SK-N-SH (cell line): ENCODE measurements around the gene CDH23. TPM values are rescaled to one million over a fixed set of nuclear protein-coding genes. Genes with fewer than 3 reads are reported as not detected.

Experiments
- CTCF ChIA-PET: fragments of 300-600, 350-600 bp; formaldehyde crosslinking; extraction: SDS; loops from one replicate; lab custom pipeline; 2021; lab: Yijun Ruan, JAX
- POLR2A ChIA-PET: fragments of 350-600 bp; sonication (Branson Sonifier 250); formaldehyde crosslinking; extraction: SDS; loops from one replicate; lab custom pipeline; 2020; ENCODE audit warnings: antibody characterized with exemption, inconsistent platforms; lab: Yijun Ruan, JAX
- DNase-seq: peaks from one replicate; pipeline ENCODE4 v3.0.0; 2012
- H2AFZ ChIP-seq: fragments of 200-600 bp; sonication (generic); 2 replicates; pipeline ENCODE4 v1.8.1; 2016; ENCODE audit warnings: antibody characterized with exemption, mild to moderate bottlenecking, low read depth
- H3F3A ChIP-seq: fragments of 200-600 bp; sonication (generic); replicated peaks from 2 replicates; pipeline ENCODE3; 2016; ENCODE audit warnings: antibody characterized with exemption, mild to moderate bottlenecking; ENCODE audit not compliant: insufficient read depth
- H3K27ac ChIP-seq, 2 experiments: fragments of 200-500 bp in 1 of 2; fragments of 200-600 bp in 1 of 2; sonication (Bioruptor generic) in 1 of 2; sonication (generic), shearing (Covaris generic) in 1 of 2; 2 replicates each; pipeline versions ENCODE4 v1.5.1 to v1.6.1; 2014 to 2016; ENCODE audit warnings: low read depth in 2 of 2, inconsistent platforms in 1 of 2, low read length in 1 of 2, mild to moderate bottlenecking in 1 of 2, mixed read lengths in 1 of 2
- H3K27me3 ChIP-seq: fragments of 200-600 bp; sonication (generic), shearing (Covaris generic); 2 replicates; pipeline ENCODE4 v1.6.1; 2016; ENCODE audit warnings: mixed run types; ENCODE audit not compliant: insufficient read depth
- H3K36me3 ChIP-seq, 2 experiments: fragments of 200-500 bp in 1 of 2; fragments of 200-600 bp in 1 of 2; sonication (Bioruptor generic) in 1 of 2; sonication (generic) in 1 of 2; replicated peaks in 1 of 2; 2 replicates each; pipeline versions ENCODE3 to v1.5.1; 2014 to 2016; ENCODE audit warnings: low read length in 1 of 2, mild to moderate bottlenecking in 1 of 2; ENCODE audit not compliant: insufficient read depth in 2 of 2, control insufficient read depth in 1 of 2
- H3K4me1 ChIP-seq, 2 experiments: fragments of 200-500 bp in 1 of 2; fragments of 200-600 bp in 1 of 2; sonication (Bioruptor generic) in 1 of 2; sonication (generic), shearing (Covaris generic) in 1 of 2; 2 replicates each; pipeline versions ENCODE4 v1.5.1 to v1.6.1; 2014 to 2016; ENCODE audit warnings: low read depth in 1 of 2, low read length in 1 of 2, mixed run types in 1 of 2; ENCODE audit not compliant: insufficient read depth in 2 of 2, control insufficient read depth in 1 of 2
- H3K4me2 ChIP-seq: fragments of 200-600 bp; sonication (generic), shearing (Covaris generic); 2 replicates; pipeline ENCODE4 v1.6.1; 2017; ENCODE audit warnings: mixed run types
- H3K4me3 ChIP-seq, 2 experiments: fragments of 200-500 bp in 1 of 2; fragments of 200-600 bp in 1 of 2; sonication (Bioruptor generic) in 1 of 2; sonication (generic), shearing (Covaris generic) in 1 of 2; 2 replicates each; pipeline versions ENCODE4 v1.5.1 to v1.8.1; 2014 to 2016; ENCODE audit warnings: low read depth in 2 of 2, inconsistent platforms in 1 of 2, low read length in 1 of 2, mild to moderate bottlenecking in 1 of 2, mixed read lengths in 1 of 2, moderate library complexity in 1 of 2
- H3K79me2 ChIP-seq: fragments of 200-600 bp; sonication (generic); 2 replicates; pipeline ENCODE4 v1.8.1; 2017; ENCODE audit warnings: mild to moderate bottlenecking; ENCODE audit not compliant: insufficient read depth
- H3K9ac ChIP-seq: fragments of 200-600 bp; sonication (generic); 2 replicates; pipeline ENCODE4 v1.6.1; 2017; ENCODE audit warnings: mixed run types
- H3K9me2 ChIP-seq: fragments of 200-600 bp; sonication (generic); 2 replicates; pipeline ENCODE4 v1.6.1; 2017; ENCODE audit warnings: mixed run types
- H3K9me3 ChIP-seq: fragments of 200-600 bp; sonication (generic); 2 replicates; pipeline ENCODE4 v1.6.1; 2017; ENCODE audit warnings: mixed run types, mild to moderate bottlenecking, moderate library complexity
- H4K20me1 ChIP-seq: fragments of 200-600 bp; sonication (generic); 2 replicates; pipeline ENCODE4 v1.6.1; 2017; ENCODE audit warnings: mild to moderate bottlenecking, mixed run types; ENCODE audit not compliant: insufficient read depth
- JUND ChIP-seq: IDR thresholded peaks from 2 replicates; pipeline ENCODE4 v1.4.0; 2012
- NRF1 ChIP-seq: IDR thresholded peaks from 2 replicates; pipeline ENCODE4 v1.6.1; 2012; ENCODE audit warnings: low read depth, mild to moderate bottlenecking, low read length
- POLR2AphosphoS5 ChIP-seq: IDR thresholded peaks from 2 replicates; pipeline ENCODE4 v1.6.1; 2012; ENCODE audit warnings: low read depth, low read length
- RCOR1 ChIP-seq: fragments of 150-350 bp; IDR thresholded peaks from 2 replicates; pipeline ENCODE4 v1.6.1; 2017; ENCODE audit warnings: antibody characterized with exemption, low read length
- RXRA ChIP-seq: IDR thresholded peaks from 2 replicates; pipeline ENCODE4 v1.4.0; 2012; ENCODE audit warnings: low read depth, mild to moderate bottlenecking, borderline replicate concordance
- SIN3A ChIP-seq: IDR thresholded peaks from 2 replicates; pipeline ENCODE4 v1.6.1; 2012; ENCODE audit warnings: low read depth, mild to moderate bottlenecking, low read length, moderate library complexity, borderline replicate concordance
- SMC3 ChIP-seq: IDR thresholded peaks from 2 replicates; pipeline ENCODE4 v1.6.1; 2012; ENCODE audit warnings: low read depth, low read length, improper control_type of control experiment
- TCF12 ChIP-seq: IDR thresholded peaks from 2 replicates; pipeline ENCODE4 v1.4.0; 2012
- TEAD4 ChIP-seq: IDR thresholded peaks from 2 replicates; pipeline ENCODE4 v1.4.0; 2012; ENCODE audit warnings: mild to moderate bottlenecking, borderline replicate concordance; ENCODE audit not compliant: insufficient read depth
- YY1 ChIP-seq: IDR thresholded peaks from 2 replicates; pipeline ENCODE4 v1.4.0; 2012; ENCODE audit warnings: low read depth, mild to moderate bottlenecking
- WGBS: methylation state at CpG from one replicate; pipeline ENCODE4 v1.1.6; 2017; ENCODE audit warnings: low lambda C conversion rate; 5-methylcytosine and 5-hydroxymethylcytosine counted together
- polyA plus RNA-seq, 3 experiments: library from polyadenylated mRNA; depleted of rRNA; stranded (reverse); fragments of >200 nt; gene quantifications; 2 replicates each; pipeline ENCODE4 v1.2.3, GENCODE V29; 2012
- TF ChIP-seq, protein P1 (sequence below): fragments of 150-350 bp; IDR thresholded peaks from 2 replicates; pipeline ENCODE4 v1.6.1; 2016; ENCODE audit warnings: mild to moderate bottlenecking, low read depth, low read length
- TF ChIP-seq, protein P2 (sequence below): IDR thresholded peaks from 2 replicates; pipeline ENCODE4; 2012
- TF ChIP-seq, protein P3 (sequence below): IDR thresholded peaks from 2 replicates; pipeline ENCODE4 v1.4.0; 2012; ENCODE audit warnings: low read depth, borderline replicate concordance
- TF ChIP-seq, protein P4 (sequence below): IDR thresholded peaks from 2 replicates; pipeline ENCODE4 v1.4.0; 2012; ENCODE audit warnings: low read depth

Gene CDH23
- polyA plus RNA-seq, 1 of the 3 experiments (the other 2 are of a cell fraction) = 0.03 TPM

DNA sequence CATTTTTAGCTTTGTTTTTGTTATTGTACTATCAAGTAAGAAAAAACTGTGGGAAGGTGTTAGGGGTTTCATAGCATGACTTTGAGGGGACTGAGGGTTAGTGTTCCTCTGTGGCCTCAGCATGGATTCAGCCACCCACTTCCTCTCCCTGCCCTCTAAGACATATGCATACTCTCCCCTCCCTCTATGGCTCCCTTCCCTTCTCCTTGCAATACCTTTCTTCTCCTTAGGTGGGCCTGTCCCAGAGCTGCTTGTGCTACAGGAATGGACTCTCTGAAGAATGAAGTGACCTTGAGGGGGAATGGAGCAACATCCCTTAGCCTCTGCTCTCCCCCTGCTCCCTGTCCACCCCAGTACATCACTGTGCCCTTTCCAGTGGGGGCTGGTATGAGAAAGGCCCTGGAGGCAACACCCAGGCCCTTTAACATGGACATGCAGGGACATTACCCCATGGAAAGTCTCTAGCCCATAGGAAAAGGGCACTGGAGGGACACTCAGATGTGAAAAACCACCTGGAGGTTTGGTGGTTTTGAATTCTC, 22.4 kb downstream of the CDH23 start:
- H4K20me1 ChIP-seq = no peaks in the 10 kb centered on the region
- H3K9me2 ChIP-seq = no peaks in the 10 kb centered on the region
- no peaks in the 10 kb centered on the region for H3K9me3 ChIP-seq
- H3F3A ChIP-seq = no peaks in the 10 kb centered on the region
- H3K27me3 ChIP-seq = no peaks in the 10 kb centered on the region
- no peak for DNase-seq
- H2AFZ ChIP-seq = no peak overlapping the region
- no peaks in the 10 kb centered on the region for H3K79me2 ChIP-seq
- ChIA-PET CTCF (interaction anchor here (0.6 to 2.2 kb wide), 3 partner anchors 12 to 99 kb away, joined by 3 to 7 read pairs (median 3); partner anchors contain the start of gene CDH23), POLR2A (no interaction called here)
- no peak overlapping the region for H3K4me3 ChIP-seq
- no peak overlapping the region for H3K27ac ChIP-seq
- no peaks in the 10 kb centered on the region for H3K4me1 ChIP-seq
- no peak overlapping the region for H3K9ac ChIP-seq
- TF ChIP-seq, protein P1, sequence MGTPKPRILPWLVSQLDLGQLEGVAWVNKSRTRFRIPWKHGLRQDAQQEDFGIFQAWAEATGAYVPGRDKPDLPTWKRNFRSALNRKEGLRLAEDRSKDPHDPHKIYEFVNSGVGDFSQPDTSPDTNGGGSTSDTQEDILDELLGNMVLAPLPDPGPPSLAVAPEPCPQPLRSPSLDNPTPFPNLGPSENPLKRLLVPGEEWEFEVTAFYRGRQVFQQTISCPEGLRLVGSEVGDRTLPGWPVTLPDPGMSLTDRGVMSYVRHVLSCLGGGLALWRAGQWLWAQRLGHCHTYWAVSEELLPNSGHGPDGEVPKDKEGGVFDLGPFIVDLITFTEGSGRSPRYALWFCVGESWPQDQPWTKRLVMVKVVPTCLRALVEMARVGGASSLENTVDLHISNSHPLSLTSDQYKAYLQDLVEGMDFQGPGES = no peak
- TF ChIP-seq SIN3A (no peak), RCOR1 (no peak), TEAD4 (no peak), NRF1 (no peak), POLR2AphosphoS5 (no peak), YY1 (no peak), RXRA (no peak), JUND (no peak), SMC3 (no peak)
- TF ChIP-seq, protein P2, sequence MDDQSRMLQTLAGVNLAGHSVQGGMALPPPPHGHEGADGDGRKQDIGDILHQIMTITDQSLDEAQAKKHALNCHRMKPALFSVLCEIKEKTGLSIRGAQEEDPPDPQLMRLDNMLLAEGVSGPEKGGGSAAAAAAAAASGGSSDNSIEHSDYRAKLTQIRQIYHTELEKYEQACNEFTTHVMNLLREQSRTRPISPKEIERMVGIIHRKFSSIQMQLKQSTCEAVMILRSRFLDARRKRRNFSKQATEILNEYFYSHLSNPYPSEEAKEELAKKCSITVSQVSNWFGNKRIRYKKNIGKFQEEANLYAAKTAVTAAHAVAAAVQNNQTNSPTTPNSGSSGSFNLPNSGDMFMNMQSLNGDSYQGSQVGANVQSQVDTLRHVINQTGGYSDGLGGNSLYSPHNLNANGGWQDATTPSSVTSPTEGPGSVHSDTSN = no peak
- TF ChIP-seq, protein P3, sequence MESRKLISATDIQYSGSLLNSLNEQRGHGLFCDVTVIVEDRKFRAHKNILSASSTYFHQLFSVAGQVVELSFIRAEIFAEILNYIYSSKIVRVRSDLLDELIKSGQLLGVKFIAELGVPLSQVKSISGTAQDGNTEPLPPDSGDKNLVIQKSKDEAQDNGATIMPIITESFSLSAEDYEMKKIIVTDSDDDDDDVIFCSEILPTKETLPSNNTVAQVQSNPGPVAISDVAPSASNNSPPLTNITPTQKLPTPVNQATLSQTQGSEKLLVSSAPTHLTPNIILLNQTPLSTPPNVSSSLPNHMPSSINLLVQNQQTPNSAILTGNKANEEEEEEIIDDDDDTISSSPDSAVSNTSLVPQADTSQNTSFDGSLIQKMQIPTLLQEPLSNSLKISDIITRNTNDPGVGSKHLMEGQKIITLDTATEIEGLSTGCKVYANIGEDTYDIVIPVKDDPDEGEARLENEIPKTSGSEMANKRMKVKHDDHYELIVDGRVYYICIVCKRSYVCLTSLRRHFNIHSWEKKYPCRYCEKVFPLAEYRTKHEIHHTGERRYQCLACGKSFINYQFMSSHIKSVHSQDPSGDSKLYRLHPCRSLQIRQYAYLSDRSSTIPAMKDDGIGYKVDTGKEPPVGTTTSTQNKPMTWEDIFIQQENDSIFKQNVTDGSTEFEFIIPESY = no peak
- TF ChIP-seq, protein P4, sequence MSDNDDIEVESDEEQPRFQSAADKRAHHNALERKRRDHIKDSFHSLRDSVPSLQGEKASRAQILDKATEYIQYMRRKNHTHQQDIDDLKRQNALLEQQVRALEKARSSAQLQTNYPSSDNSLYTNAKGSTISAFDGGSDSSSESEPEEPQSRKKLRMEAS = no peak
- H3K36me3 ChIP-seq = no peaks in the 10 kb centered on the region
- H3K4me2 ChIP-seq = no peak overlapping the region

DNA sequence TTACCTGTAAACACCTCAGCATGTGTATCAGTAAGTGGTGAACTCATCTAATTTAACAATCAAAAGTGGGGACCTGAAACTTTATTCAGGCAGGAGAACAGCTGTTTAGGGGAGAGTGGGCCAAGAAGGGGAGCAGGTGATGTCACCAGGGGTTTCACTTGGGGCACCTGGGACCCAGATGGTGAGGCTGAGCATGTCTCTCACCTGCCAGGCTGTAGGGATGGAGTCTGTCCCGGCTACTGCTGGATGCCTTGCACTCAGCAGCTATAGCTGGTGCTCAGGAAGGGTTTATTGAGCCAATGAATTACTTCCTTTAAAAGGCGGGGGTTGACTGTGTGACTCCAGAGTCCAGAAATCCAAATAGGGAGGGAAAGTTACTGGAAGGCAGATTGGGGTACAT, 23.0 kb downstream of the CDH23 start:
- no peak for DNase-seq
- H3K36me3 ChIP-seq = no peaks in the 10 kb centered on the region
- no peaks in the 10 kb centered on the region for H3F3A ChIP-seq
- POLR2A ChIA-PET = no interaction called here
- WGBS = 23% methylated on average over 2 of the region's 2 CpGs
- H3K27me3 ChIP-seq = no peaks in the 10 kb centered on the region
- H3K9me3 ChIP-seq = no peaks in the 10 kb centered on the region
- H2AFZ ChIP-seq = no peak overlapping the region
- CTCF ChIA-PET = interaction anchor here (2.2 kb wide), 1 partner anchor 24 kb away, joined by 7 read pairs; the partner anchor contains the start of gene CDH23
- no peak overlapping the region for H3K9ac ChIP-seq
- H3K4me3 ChIP-seq = no peak overlapping the region
- H3K9me2 ChIP-seq = no peaks in the 10 kb centered on the region
- no peaks in the 10 kb centered on the region for H3K79me2 ChIP-seq
- TF ChIP-seq TCF12 (no peak), JUND (no peak)
- TF ChIP-seq, protein P4 = no peak
- no peaks in the 10 kb centered on the region for H4K20me1 ChIP-seq
- no peaks in the 10 kb centered on the region for H3K4me1 ChIP-seq
- H3K27ac ChIP-seq = no peak overlapping the region
- H3K4me2 ChIP-seq = no peak overlapping the region
